HEK293 (cell line): ENCODE results near the gene CELF1.

Source experiments
- CTCF ChIA-PET: fragments of 350-600 bp; formaldehyde crosslinking; extraction: SDS; loops from one replicate; lab custom pipeline; 2021; ENCODE audit warnings: antibody characterized with exemption; lab: Yijun Ruan, JAX
- POLR2A ChIA-PET: fragments of 300-600 bp; formaldehyde crosslinking; extraction: SDS; loops from one replicate; lab custom pipeline; 2020; ENCODE audit warnings: antibody characterized with exemption, inconsistent platforms; lab: Yijun Ruan, JAX
- H3K27ac ChIP-seq: fragments of 200-500 bp; sonication (Bioruptor generic); 2 replicates; pipeline ENCODE4 v1.5.1; 2014; ENCODE audit warnings: low read depth, low read length, control low read depth, inconsistent platforms; ENCODE audit errors: extremely low read depth
- H3K36me3 ChIP-seq, 2 experiments: fragments of 200-500 bp in 1 of 2; sonication (Bioruptor generic) in 1 of 2; 1 replicate in 1 of 2; 2 replicates in 1 of 2; pipeline ENCODE4 v1.5.1; 2014 to 2017; ENCODE audit warnings: inconsistent platforms in 2 of 2, low read length in 2 of 2; ENCODE audit not compliant: control insufficient read depth in 2 of 2, insufficient read depth in 1 of 2
- H3K4me1 ChIP-seq: fragments of 200-500 bp; sonication (Bioruptor generic); 2 replicates; pipeline ENCODE4 v1.5.1; 2014; ENCODE audit warnings: mild to moderate bottlenecking, low read length, inconsistent platforms; ENCODE audit not compliant: control insufficient read depth, insufficient read depth
- H3K4me3 ChIP-seq: 2 replicates; pipeline ENCODE4 v1.5.1; 2011; ENCODE audit warnings: low read depth, mild to moderate bottlenecking, control low read depth, low read length, moderate library complexity
- H3K9me3 ChIP-seq: fragments of 200-500 bp; sonication (Bioruptor generic); 2 replicates; pipeline ENCODE4 v1.5.1; 2014; ENCODE audit warnings: low read depth, low read length, inconsistent platforms; ENCODE audit not compliant: control insufficient read depth, insufficient read depth
- BCL6B ChIP-seq: fragments of 450-650 bp; formaldehyde crosslinking; IDR thresholded peaks from 2 replicates; pipeline ENCODE4 v1.5.1; 2017; ENCODE audit warnings: missing biosample characterization, missing genetic modification characterization
- PRDM10 ChIP-seq: fragments of 450-650 bp; formaldehyde crosslinking; IDR thresholded peaks from 2 replicates; pipeline ENCODE4 v1.5.1; 2016; ENCODE audit warnings: missing biosample characterization, missing genetic modification characterization
- TSHZ1 ChIP-seq: fragments of 450-650 bp; formaldehyde crosslinking; IDR thresholded peaks from 2 replicates; pipeline ENCODE4 v1.5.1; 2016; ENCODE audit warnings: missing biosample characterization, missing genetic modification characterization, borderline replicate concordance
- WT1 ChIP-seq: fragments of 450-650 bp; formaldehyde crosslinking; IDR thresholded peaks from 2 replicates; pipeline ENCODE4 v1.5.1; 2016; ENCODE audit warnings: missing biosample characterization, missing genetic modification characterization
- ZBTB8A ChIP-seq: fragments of 450-650 bp; formaldehyde crosslinking; IDR thresholded peaks from 2 replicates; pipeline ENCODE4 v1.5.1; 2016; ENCODE audit warnings: missing biosample characterization, missing genetic modification characterization
- ZNF112 ChIP-seq: fragments of 450-650 bp; formaldehyde crosslinking; IDR thresholded peaks from 2 replicates; pipeline ENCODE4 v1.5.0; 2017; ENCODE audit warnings: missing biosample characterization, missing genetic modification characterization
- ZNF157 ChIP-seq: fragments of 450-650 bp; formaldehyde crosslinking; IDR thresholded peaks from 2 replicates; pipeline ENCODE4 v1.5.1; 2016; ENCODE audit warnings: missing biosample characterization, missing genetic modification characterization
- ZNF18 ChIP-seq: fragments of 450-650 bp; formaldehyde crosslinking; IDR thresholded peaks from 2 replicates; pipeline ENCODE4 v1.5.1; 2016; ENCODE audit warnings: missing biosample characterization, missing genetic modification characterization
- ZNF211 ChIP-seq: fragments of 450-650 bp; formaldehyde crosslinking; IDR thresholded peaks from 2 replicates; pipeline ENCODE4 v1.5.1; 2016; ENCODE audit warnings: low read depth, missing biosample characterization, missing genetic modification characterization
- ZNF214 ChIP-seq: fragments of 450-650 bp; formaldehyde crosslinking; IDR thresholded peaks from 2 replicates; pipeline ENCODE4 v1.5.1; 2017; ENCODE audit warnings: missing biosample characterization, mild to moderate bottlenecking, missing genetic modification characterization, borderline replicate concordance
- ZNF488 ChIP-seq: fragments of 450-650 bp; formaldehyde crosslinking; IDR thresholded peaks from 2 replicates; pipeline ENCODE4 v1.5.1; 2016; ENCODE audit warnings: missing biosample characterization, missing genetic modification characterization
- ZNF514 ChIP-seq: fragments of 450-650 bp; formaldehyde crosslinking; IDR thresholded peaks from 2 replicates; pipeline ENCODE4 v1.5.1; 2016; ENCODE audit warnings: missing biosample characterization, missing genetic modification characterization
- ZNF549 ChIP-seq: fragments of 450-650 bp; IDR thresholded peaks from 2 replicates; pipeline ENCODE4 v1.5.1; 2018; ENCODE audit warnings: missing biosample characterization, missing genetic modification characterization, mild to moderate bottlenecking, inconsistent platforms, moderate library complexity
- ZNF560 ChIP-seq: fragments of 450-650 bp; formaldehyde crosslinking; IDR thresholded peaks from 2 replicates; pipeline ENCODE4 v1.5.1; 2017; ENCODE audit warnings: missing biosample characterization, missing genetic modification characterization, borderline replicate concordance
- ZSCAN23 ChIP-seq: fragments of 450-650 bp; formaldehyde crosslinking; IDR thresholded peaks from 2 replicates; pipeline ENCODE4 v1.5.1; 2016; ENCODE audit warnings: missing biosample characterization, missing genetic modification characterization

The CELF1 gene

GRCh38 chr11:47599902-47600301 is 47.0 kb upstream of the CELF1 start:
- ChIA-PET POLR2A (no interaction called here), CTCF (interaction anchor here (0.6 to 2.3 kb wide), 2 partner anchors 14 to 17 kb away, joined by 7 to 11 read pairs; no protein-coding TSS in a partner anchor)
- Histone ChIP-seq H3K36me3 (no peaks in the 10 kb centered on the region), H3K4me1 (no peaks in the 10 kb centered on the region), H3K27ac (no peak overlapping the region), H3K9me3 (no peaks in the 10 kb centered on the region), H3K4me3 (no peak overlapping the region)
- TF ChIP-seq ZNF514 (no peak), WT1 (tag by site-specific recombination) (no peak), TSHZ1 (no peak), ZBTB8A (tag by site-specific recombination) (no peak), ZNF560 (tag by site-specific recombination) (no peak), ZNF157 (tag by site-specific recombination) (no peak), ZNF488 (tag by site-specific recombination) (no peak), BCL6B (no peak), ZNF549 (tag by site-specific recombination) (no peak), ZNF18 (tag by site-specific recombination) (no peak), ZNF214 (tag by site-specific recombination) (no peak), ZNF211 (tag by site-specific recombination) (no peak), ZSCAN23 (tag by site-specific recombination) (no peak), PRDM10 (tag by site-specific recombination) (no peak), ZNF112 (no peak)
